ENCODE data around the gene SLCO2A1. TPM values are rescaled to one million over a fixed set of nuclear protein-coding genes. Genes with fewer than 3 reads are reported as not detected.

The SLCO2A1 gene
- total RNA-seq, 4 donors from 2014 or later: 6.1 to 54.2 (median 33.1) TPM

- no peak for TF ChIP-seq CTCF (IDR thresholded peaks at IDR 0.05)
- ATAC-seq (ENCODE audit: low FRiP score) (no peak), DNase-seq (ENCODE audit: low spot score) (no peak)
These were observed 29.6 kb downstream of the SLCO2A1 start for GRCh38 chr3:133999891-134000685.

- DNase-seq (ENCODE audit: low spot score): no peak
- TF ChIP-seq CTCF (IDR thresholded peaks at IDR 0.05): no peak
- no peak for ATAC-seq (ENCODE audit: low FRiP score)
These were observed 31.0 kb downstream of the SLCO2A1 start for GRCh38 chr3:133998691-133999241.

- ATAC-seq (ENCODE audit: low FRiP score) (no peak), DNase-seq (ENCODE audit: low spot score) (no peak)
- no peak for TF ChIP-seq CTCF (IDR thresholded peaks at IDR 0.05)
These were observed 31.7 kb downstream of the SLCO2A1 start for GRCh38 chr3:133997871-133998635.

GRCh38 chr3:133996996-133997395 lies 32.7 kb downstream of the SLCO2A1 start:
- no peak for TF ChIP-seq CTCF (IDR thresholded peaks at IDR 0.05)
- DNase-seq (ENCODE audit: low spot score): no peak
- no peak for ATAC-seq (ENCODE audit: low FRiP score)

- DNase-seq (ENCODE audit: low spot score) (no peak), ATAC-seq (ENCODE audit: low FRiP score) (no peak)
- no peak for TF ChIP-seq CTCF (IDR thresholded peaks at IDR 0.05)
These were observed 33.5 kb downstream of the SLCO2A1 start for GRCh38 chr3:133996251-133996661.

GRCh38 chr3:133995264-133995663 lies 34.5 kb downstream of the SLCO2A1 start:
- ATAC-seq (ENCODE audit: low FRiP score) (no peak), DNase-seq (ENCODE audit: low spot score) (no peak)
- TF ChIP-seq CTCF (IDR thresholded peaks at IDR 0.05): no peak

All from omental fat pad (tissue), 4 donors.